Hematopoietic multipotent progenitor cell (in vitro differentiated cells): ENCODE data around the gene NFKBIA. TPM values are rescaled to one million over a fixed set of nuclear protein-coding genes. Genes with fewer than 3 reads are reported as not detected.
"Not testable (repeated sequence)": the region's sequence is repeated elsewhere in the genome, so short reads cannot be mapped to it uniquely, and the experiment has no call there.

Experiments
- DNase-seq, 3 donors: peaks; one replicate each; pipeline ENCODE4 v3.0.0-alpha.2; 2011 to 2015; ENCODE audit warnings: low read depth in 2 of 3, low spot score in 2 of 3
- total RNA-seq: library from RNA; depleted of rRNA; stranded (reverse); fragments of >200 nt; gene quantifications from one replicate; pipeline ENCODE4 v1.2.3, GENCODE V29; 2012

Gene NFKBIA
- total RNA-seq, 1 donor: 866 TPM

DNA sequence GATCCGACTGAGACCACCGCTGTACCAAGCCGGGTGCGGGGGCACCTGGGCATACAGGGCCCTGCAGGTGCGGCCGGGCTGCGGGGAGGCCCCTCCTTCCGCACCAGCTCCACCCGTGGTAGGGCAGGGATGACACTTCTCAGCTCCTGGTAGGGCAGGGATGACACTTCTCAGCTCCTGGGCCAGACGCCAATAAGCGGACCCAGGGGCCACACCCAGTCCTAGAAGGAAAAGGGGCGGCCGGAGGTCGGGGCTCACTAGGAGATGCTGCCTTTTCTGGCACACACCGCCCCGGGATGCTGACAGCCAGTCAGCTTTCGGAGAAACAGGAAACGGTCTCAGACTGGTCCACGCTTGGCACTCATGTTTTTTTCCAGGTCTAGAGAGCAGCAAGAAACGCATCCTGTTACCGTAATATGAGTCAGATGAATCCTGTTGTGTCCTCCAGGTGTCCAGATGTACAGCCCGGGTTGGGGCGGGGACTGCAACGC, 34.8 kb downstream of the NFKBIA start:
- peak in 2 of 3 donors; percentile 53 to 62 for DNase-seq

- no peak for DNase-seq
Observed at GRCh38 chr14:35368583-35369392, 35.8 kb downstream of the NFKBIA start.

DNA sequence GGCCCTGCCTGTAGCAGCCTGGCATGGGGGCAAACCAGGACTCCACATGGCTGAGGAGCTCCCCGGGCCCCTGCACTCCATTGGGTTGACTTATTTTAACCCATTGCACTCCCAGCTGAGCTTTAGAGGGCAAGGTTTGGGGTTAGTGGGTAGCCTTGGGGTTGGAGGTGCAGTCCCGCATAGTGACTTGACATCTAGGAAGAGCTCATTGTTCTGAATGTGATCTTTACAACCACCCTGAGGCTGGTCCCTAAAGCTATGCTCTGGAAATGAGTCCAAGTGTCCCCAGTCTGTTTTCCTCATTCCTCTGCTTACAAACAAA, 36.4 kb downstream of the NFKBIA start:
- no peak for DNase-seq

DNA sequence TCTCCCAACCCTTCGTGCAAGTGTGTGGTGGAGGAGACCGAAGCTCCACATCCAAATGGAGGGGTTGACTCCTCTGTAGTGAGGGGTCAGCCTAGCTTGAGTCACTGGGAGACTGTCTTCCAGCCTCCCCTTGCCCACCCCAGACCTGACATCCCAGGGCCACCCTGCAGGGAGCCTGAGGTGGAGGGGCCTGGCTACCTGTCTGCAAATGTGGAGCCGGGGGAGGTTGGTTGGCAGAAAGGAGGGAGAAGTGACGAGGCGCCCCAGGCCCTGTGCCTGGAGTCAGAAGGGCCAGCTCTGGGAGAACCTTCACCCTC, 37.5 kb downstream of the NFKBIA start:
- DNase-seq: no peak

DNA sequence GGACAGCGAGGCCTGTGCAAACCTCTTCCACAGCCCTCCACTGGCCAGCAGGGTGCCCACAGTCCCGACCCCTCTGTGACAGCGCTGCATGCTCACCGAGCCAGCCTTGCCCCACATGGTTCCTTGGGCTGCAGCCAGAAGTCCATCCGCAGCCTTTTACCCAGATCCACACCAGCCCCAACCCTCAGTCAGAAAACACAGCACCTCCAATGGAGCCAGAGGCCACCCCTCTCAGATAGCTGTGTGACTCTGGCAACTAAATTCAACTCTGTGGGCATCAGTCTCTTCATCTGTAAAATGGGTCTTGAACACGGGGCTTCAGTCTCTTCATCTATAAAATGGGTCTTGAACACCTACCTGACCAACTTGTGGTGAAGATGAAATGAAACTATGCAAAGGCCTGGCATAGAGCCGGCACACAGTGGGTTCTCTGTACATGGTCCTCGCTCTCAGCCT, 38.0 kb downstream of the NFKBIA start:
- DNase-seq: no peak

DNA sequence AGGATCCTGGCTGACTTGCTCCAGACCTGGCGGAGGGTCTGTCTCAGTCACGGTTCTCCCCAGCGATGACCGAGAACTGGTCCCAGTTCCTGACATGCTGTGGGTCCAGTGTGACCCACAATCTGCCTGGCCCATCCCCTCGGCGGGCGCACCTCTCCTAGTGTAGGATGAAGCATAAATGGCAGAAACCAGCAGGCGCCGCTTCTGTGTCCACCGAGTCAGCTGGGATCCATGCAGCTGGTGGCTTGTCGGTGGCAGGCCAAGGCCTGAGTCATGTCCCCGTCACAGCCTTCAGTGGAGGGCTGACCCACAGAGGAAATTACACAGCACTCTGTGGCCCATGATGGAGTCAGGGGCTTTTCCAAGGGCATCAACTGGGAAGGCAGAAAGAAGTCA, 38.5 kb downstream of the NFKBIA start:
- DNase-seq: peak in 2 of 3 donors; percentile 87 to 89

DNA sequence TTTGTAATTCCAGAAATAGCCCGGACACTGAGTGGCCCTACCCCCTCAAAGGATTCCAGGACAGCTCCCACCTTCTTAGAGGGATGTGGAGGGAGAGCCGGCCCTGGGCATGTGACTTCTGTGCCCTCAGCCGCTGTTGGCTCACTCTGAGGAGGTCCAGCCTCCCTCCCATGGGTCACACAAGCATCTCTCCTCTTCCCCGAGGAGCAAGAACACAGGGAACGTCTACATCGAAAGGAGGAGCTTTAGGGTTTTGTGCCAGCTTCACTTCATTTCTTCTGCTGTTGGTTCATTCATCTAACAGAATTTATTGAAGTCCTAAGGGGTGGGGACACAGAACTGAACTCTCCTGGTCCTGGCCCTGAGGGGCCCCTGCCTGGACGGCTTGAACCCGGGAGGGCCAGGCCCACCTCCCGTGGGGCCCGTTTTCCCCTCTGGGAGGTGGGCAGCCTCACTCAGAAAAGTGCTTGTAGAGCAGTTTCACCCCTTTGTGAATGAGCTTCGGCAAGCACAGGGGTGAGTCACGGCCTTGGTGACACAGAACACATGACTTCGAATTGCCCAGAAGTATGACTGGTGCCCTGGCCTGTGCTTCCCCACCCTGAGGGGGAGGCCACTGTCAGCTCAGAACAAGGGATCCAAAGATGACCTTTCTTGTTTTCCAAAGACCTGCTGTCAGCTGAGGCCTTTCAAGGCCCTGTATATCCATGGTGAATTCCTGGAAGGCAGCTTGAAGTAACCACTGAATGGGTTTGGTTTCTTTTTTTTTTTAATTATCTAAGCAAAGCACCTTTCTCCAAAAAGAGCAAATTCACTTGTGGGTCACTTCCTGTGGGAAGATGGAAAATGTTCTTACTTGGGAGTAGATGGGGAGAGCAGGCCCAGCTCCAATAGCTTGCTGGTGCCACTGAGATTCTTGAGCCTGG, 39.2 kb downstream of the NFKBIA start:
- peak in 2 of 3 donors; percentile 79 to 86 for DNase-seq

DNA sequence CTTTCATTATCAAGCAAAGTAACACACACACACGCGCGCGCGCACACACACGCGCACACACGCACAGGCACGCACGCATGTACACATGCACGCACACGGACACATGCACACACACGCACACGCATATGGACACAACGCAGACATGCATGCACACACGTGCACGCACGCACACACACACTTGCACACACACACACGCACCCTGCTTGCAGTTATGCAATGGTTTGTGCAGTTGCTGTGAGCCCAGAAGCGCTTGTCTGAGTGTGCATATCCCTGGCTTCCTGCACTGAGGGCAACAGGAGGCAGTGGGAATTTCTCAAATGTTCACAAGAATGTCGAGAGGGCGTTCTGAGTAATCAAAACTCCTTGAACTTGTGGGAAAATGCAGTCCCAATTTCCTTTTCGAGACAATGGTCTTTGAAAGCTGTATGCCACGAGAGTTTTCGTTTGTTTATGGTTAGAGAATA, 41.6 kb downstream of the NFKBIA start:
- no peak for DNase-seq

DNA sequence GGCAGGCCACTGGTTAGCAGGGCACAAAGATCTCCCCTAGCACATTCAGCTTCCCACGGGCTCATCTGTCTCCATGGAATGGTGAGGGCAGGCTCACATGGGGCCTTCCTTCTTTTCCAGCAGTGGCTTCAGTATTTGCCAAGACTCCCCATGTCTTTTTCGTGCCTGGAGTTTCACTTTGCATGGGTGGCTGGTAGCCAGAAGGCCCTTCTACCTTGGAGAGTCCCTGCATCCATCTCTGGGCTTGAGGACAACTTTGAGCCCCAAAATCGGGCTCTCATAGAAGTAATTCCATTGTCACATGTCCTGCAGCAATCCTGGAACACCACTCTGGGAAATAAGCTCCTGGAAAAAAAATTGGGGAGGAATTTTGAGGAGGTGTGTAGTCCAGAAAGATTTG, 42.1 kb downstream of the NFKBIA start:
- DNase-seq: no peak

GRCh38 chr14:35361141-35361480, 43.4 kb downstream of the NFKBIA start:
- DNase-seq: no peak

DNA sequence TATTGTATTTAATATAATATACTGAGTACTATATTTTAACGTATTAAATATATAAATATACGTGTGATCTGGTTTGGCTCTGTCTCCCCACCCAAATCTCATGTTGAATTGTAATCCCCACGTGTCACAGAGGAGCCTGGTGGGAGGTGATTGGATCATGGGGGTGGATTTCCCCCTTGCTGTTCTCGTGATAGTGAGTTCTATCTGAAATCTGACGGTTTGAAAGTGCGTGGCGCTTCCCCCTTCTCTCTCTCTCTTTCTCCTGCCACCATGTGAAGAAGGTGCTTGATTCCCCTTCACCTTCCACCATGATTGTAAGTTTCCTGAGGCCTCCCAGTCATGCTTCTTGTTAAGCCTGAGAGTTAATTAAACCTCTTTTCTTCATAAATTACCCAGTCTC, 44.9 kb downstream of the NFKBIA start:
- not testable (repeated sequence) for DNase-seq

DNA sequence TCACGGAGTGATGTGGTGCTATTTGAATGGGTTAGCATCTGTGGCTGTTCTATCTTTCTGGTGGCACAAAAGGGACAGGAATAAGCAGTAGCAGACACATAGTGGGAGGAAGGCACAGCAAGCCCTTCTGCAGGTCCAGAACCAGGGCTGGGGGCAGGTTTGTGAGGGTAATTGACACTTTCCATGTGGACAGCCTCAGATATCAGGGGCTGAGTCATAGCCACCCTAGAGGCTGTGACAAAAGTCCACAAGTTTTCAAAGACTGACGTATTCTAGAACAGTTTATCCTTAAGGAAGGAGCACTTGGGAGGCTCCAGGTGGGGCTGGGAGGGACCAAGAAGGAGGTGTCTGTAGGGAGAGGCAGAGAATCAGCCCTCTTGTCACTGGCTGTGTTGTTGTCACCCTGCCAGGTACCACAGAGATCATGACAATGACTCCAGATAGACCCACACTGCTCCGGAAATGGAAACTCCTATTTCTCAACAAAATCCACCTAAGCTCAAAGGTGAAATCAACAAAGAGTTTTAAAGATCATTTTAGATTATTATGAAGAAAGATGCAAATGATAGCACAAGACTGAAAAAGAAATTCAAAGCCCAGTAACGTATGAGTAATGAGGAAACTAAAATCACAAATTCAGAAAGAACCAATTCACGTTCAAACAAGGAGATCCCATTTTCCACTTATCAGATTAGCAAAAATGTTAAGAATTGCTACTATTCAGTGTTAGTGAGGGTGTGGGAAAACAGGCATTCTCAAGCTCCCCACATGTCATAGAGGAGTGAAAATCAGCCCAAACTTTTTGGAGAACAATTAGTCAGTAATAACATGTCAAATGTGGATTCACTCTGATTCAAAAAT, 48.3 kb downstream of the NFKBIA start:
- DNase-seq: no peak

- not testable (repeated sequence) for DNase-seq
Observed at GRCh38 chr14:35355235-35355634, 49.3 kb downstream of the NFKBIA start.

GRCh38 chr14:35353409-35354172, 51.0 kb downstream of the NFKBIA start:
- no peak for DNase-seq

- no peak for DNase-seq
Observed at GRCh38 chr14:35352274-35353233, 52.0 kb downstream of the NFKBIA start.

DNA sequence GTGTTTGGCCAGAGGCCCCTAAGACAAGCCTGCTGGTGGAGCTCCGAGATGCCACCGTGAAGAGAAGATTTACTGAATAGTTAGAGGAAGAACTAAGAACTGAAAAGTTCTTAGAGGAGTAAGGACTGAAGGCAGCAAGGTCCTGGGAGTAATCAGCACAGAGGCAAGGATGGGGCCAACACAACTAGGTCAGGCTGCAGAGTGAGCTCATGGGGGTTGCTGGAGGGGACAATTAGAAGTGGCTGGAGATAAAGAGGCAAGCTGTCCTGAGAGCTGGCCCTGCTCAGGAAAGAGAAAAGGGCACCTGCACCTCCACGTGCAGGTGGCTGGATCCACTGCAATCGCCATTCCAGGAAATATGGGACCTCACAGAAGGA, 52.7 kb downstream of the NFKBIA start:
- DNase-seq: no peak
